ENCODE results near the gene CTBS.

DNA sequence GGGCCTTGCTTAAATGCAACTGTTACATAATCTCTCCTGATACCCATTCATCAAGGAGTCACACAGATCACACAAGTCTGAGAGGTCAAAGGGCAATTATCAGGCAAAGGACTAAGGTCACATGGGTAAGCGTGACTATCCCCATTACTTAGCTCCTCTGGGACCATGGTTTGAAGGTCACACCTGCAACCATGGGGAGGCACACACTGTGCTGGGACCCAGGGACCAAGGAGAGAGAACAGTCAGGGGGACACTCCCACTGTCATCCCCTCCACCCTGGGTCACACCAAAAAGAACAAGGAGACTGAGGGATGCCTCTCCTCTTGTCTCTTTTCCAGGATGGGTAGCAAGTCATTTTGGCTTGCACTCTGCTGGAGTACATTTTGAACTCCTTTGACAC is 30.9 kb upstream of the CTBS start:
- no peak for TF ChIP-seq ZNF274 (IDR thresholded peaks at IDR 0.05; ENCODE audit: low read depth, low read length)
- TF ChIP-seq SUZ12 (IDR thresholded peaks at IDR 0.05; ENCODE audit: extremely low read depth, insufficient read depth, insufficient read length), result no peak

All from NT2/D1 (cell line).